ENCODE data around the gene AKR1C1.
"Not testable (repeated sequence)": the region's sequence is repeated elsewhere in the genome, so short reads cannot be mapped to it uniquely, and the experiment has no call there.

AKR1C1 gene

GRCh38 chr10:4978870-4979269 is 15.7 kb downstream of the AKR1C1 start:
- FAIRE-seq: no peak
- DNase-seq (ENCODE audit: extremely low spot score, insufficient read length, low read depth): no peak

GRCh38 chr10:4980793-4981192 is 17.6 kb downstream of the AKR1C1 start:
- FAIRE-seq: no peak
- DNase-seq (ENCODE audit: extremely low spot score, insufficient read length, low read depth): no peak

- DNase-seq (ENCODE audit: extremely low spot score, insufficient read length, low read depth) (no peak), FAIRE-seq (no peak)
Observed at GRCh38 chr10:4981722-4982471, 18.7 kb downstream of the AKR1C1 start.

- no peak for DNase-seq (ENCODE audit: extremely low spot score, insufficient read length, low read depth)
- no peak for FAIRE-seq
Observed at GRCh38 chr10:4982764-4983226, 19.6 kb downstream of the AKR1C1 start.

- FAIRE-seq: no peak
- DNase-seq (ENCODE audit: extremely low spot score, insufficient read length, low read depth): no peak
Observed at GRCh38 chr10:4983615-4984216, 20.5 kb downstream of the AKR1C1 start.

- FAIRE-seq (no peak), DNase-seq (ENCODE audit: extremely low spot score, insufficient read length, low read depth) (no peak)
Observed at GRCh38 chr10:4984223-4984622, 21.0 kb downstream of the AKR1C1 start.

- DNase-seq (ENCODE audit: extremely low spot score, insufficient read length, low read depth) (no peak), FAIRE-seq (no peak)
Observed at GRCh38 chr10:4984971-4985594, 21.9 kb downstream of the AKR1C1 start.

- FAIRE-seq; DNase-seq (ENCODE audit: extremely low spot score, insufficient read length, low read depth): not testable (repeated sequence)
Observed at GRCh38 chr10:4988000-4988641, 24.9 kb downstream of the AKR1C1 start.

GRCh38 chr10:4990217-4990616 is 27.0 kb downstream of the AKR1C1 start:
- DNase-seq (ENCODE audit: extremely low spot score, insufficient read length, low read depth): no peak
- FAIRE-seq: no peak

- FAIRE-seq; DNase-seq (ENCODE audit: extremely low spot score, insufficient read length, low read depth): not testable (repeated sequence)
Observed at GRCh38 chr10:4991463-4991862, 28.2 kb downstream of the AKR1C1 start.

GRCh38 chr10:4992564-4992963 is 29.3 kb downstream of the AKR1C1 start:
- DNase-seq (ENCODE audit: extremely low spot score, insufficient read length, low read depth); FAIRE-seq: not testable (repeated sequence)

GRCh38 chr10:4994260-4994659 is 31.0 kb downstream of the AKR1C1 start:
- FAIRE-seq; DNase-seq (ENCODE audit: extremely low spot score, insufficient read length, low read depth): not testable (repeated sequence)

- DNase-seq (ENCODE audit: extremely low spot score, insufficient read length, low read depth) (no peak), FAIRE-seq (no peak)
Observed at GRCh38 chr10:4998671-4999070, 35.5 kb downstream of the AKR1C1 start.

- FAIRE-seq: no peak
- DNase-seq (ENCODE audit: extremely low spot score, insufficient read length, low read depth): no peak
Observed at GRCh38 chr10:5002013-5002727, 39.0 kb downstream of the AKR1C1 start.

- not testable (repeated sequence) for DNase-seq (ENCODE audit: extremely low spot score, insufficient read length, low read depth); FAIRE-seq
Observed at GRCh38 chr10:5003127-5004029, 40.2 kb downstream of the AKR1C1 start, which contains the start of gene AKR1C2. Gene AKR1C2 (minus strand): TSS chr10:5003857. CDS start chr10:5003835, 22 bp downstream.

- FAIRE-seq; DNase-seq (ENCODE audit: extremely low spot score, insufficient read length, low read depth): not testable (repeated sequence)
Observed at GRCh38 chr10:5004030-5004385, 40.8 kb downstream of the AKR1C1 start.

- not testable (repeated sequence) for FAIRE-seq; DNase-seq (ENCODE audit: extremely low spot score, insufficient read length, low read depth)
Observed at GRCh38 chr10:5004501-5004900, 41.3 kb downstream of the AKR1C1 start.

GRCh38 chr10:5008857-5009548 is 45.8 kb downstream of the AKR1C1 start:
- DNase-seq (ENCODE audit: extremely low spot score, insufficient read length, low read depth); FAIRE-seq: not testable (repeated sequence)
